Spinal cord (tissue), 10 donors: Measurements from ENCODE around the gene NT5DC2. TPM values are rescaled to one million over a fixed set of nuclear protein-coding genes. Genes with fewer than 3 reads are reported as not detected.

Experiments
- DNase-seq, 6 donors: peaks; one replicate each; pipeline versions ENCODE4 v3.0.0 to v3.0.0-alpha.2; 2013 to 2015; ENCODE audit warnings: low spot score in 6 of 6, low read depth in 4 of 6
- H3K27ac ChIP-seq: one replicate; pipeline ENCODE4 v1.5.1; 2013; ENCODE audit warnings: low read depth, low read length, control low read depth
- H3K27me3 ChIP-seq: one replicate; pipeline ENCODE4 v1.6.1; 2013; ENCODE audit warnings: low read length; ENCODE audit not compliant: control insufficient read depth, insufficient read depth
- H3K36me3 ChIP-seq: one replicate; pipeline ENCODE4 v1.6.1; 2013; ENCODE audit warnings: low read length; ENCODE audit not compliant: control insufficient read depth, insufficient read depth
- H3K4me1 ChIP-seq: one replicate; pipeline ENCODE4 v1.6.1; 2013; ENCODE audit warnings: low read length; ENCODE audit not compliant: control insufficient read depth, insufficient read depth
- H3K4me3 ChIP-seq: one replicate; pipeline ENCODE4 v1.5.1; 2013; ENCODE audit warnings: low read depth, low read length, control low read depth
- H3K9me3 ChIP-seq: one replicate; pipeline ENCODE4 v1.6.1; 2013; ENCODE audit warnings: low read length; ENCODE audit not compliant: control insufficient read depth, insufficient read depth
- WGBS: methylation state at CpG from one replicate; pipeline ENCODE4 v1.1.5; 2013; ENCODE audit warnings: missing lambda C conversion rate; ENCODE audit not compliant: insufficient coverage; 5-methylcytosine and 5-hydroxymethylcytosine counted together
- polyA plus RNA-seq, 2 donors: library from polyadenylated mRNA; unstranded; fragments of 120-200 nt; gene quantifications; one replicate each; pipeline ENCODE4 v1.2.1, GENCODE V29; 2013; ENCODE audit not compliant: insufficient read length in 2 of 2
- total RNA-seq, 2 donors: library from RNA; depleted of rRNA in 1 of 2; stranded (reverse); fragments of 120-200 nt in 1 of 2; fragments of >200 nt in 1 of 2; gene quantifications; one replicate each; pipeline versions ENCODE4 v1.2.3 to v1.2.4, GENCODE V29; 2013 to 2014
- donor health status: healthy.

NT5DC2 gene
- total and polyA plus RNA-seq, 4 donors = 33.6 to 205 (median 144) TPM

GRCh38 chr3:52557011-52557960, 23.6 kb upstream of the NT5DC2 start:
- Histone ChIP-seq H3K9me3 (no peaks in the 10 kb centered on the region), H3K36me3 (peaks cover 39% of the 10 kb centered on the region), H3K4me1 (peaks cover 5% of the 10 kb centered on the region), H3K4me3 (no peak overlapping the region), H3K27me3 (no peaks in the 10 kb centered on the region), H3K27ac (peak overlapping the region; percentile 29)
- peak in 1 of 6 donors; percentile 7 for DNase-seq
- WGBS = 45% methylated on average over 5 of the region's 9 CpGs

- H3K36me3 ChIP-seq = peaks cover 39% of the 10 kb centered on the region
- H3K4me1 ChIP-seq = peaks cover 5% of the 10 kb centered on the region
- no peaks in the 10 kb centered on the region for H3K9me3 ChIP-seq
- no peak overlapping the region for H3K4me3 ChIP-seq
- H3K27ac ChIP-seq = no peak overlapping the region
- no peaks in the 10 kb centered on the region for H3K27me3 ChIP-seq
- no CpG with 5 or more reads among the region's 1 CpG for WGBS
- no peak for DNase-seq
Observed at GRCh38 chr3:52555056-52555455, 21.4 kb upstream of the NT5DC2 start.

GRCh38 chr3:52554026-52554755, 20.5 kb upstream of the NT5DC2 start:
- H3K36me3 ChIP-seq = peaks cover 39% of the 10 kb centered on the region
- peaks cover 5% of the 10 kb centered on the region for H3K4me1 ChIP-seq
- WGBS = 81% methylated on average over 5 of the region's 5 CpGs
- no peak overlapping the region for H3K4me3 ChIP-seq
- no peak for DNase-seq
- H3K27ac ChIP-seq = no peak overlapping the region
- no peaks in the 10 kb centered on the region for H3K27me3 ChIP-seq
- no peaks in the 10 kb centered on the region for H3K9me3 ChIP-seq

GRCh38 chr3:52552089-52552488, 18.4 kb upstream of the NT5DC2 start:
- Histone ChIP-seq H3K9me3 (no peaks in the 10 kb centered on the region), H3K4me1 (no peaks in the 10 kb centered on the region), H3K36me3 (peaks cover 46% of the 10 kb centered on the region), H3K4me3 (no peak overlapping the region), H3K27me3 (no peaks in the 10 kb centered on the region), H3K27ac (no peak overlapping the region)
- 100% methylated on average over 1 of the region's 3 CpGs for WGBS
- DNase-seq = no peak

- Histone ChIP-seq H3K27me3 (no peaks in the 10 kb centered on the region), H3K4me3 (no peak overlapping the region), H3K4me1 (no peaks in the 10 kb centered on the region), H3K36me3 (peaks cover 46% of the 10 kb centered on the region), H3K9me3 (no peaks in the 10 kb centered on the region), H3K27ac (no peak overlapping the region)
- no peak for DNase-seq
Observed at GRCh38 chr3:52551118-52551517, 17.5 kb upstream of the NT5DC2 start.

GRCh38 chr3:52547143-52547542, 13.5 kb upstream of the NT5DC2 start:
- Histone ChIP-seq H3K4me1 (no peaks in the 10 kb centered on the region), H3K9me3 (no peaks in the 10 kb centered on the region), H3K36me3 (peaks cover 29% of the 10 kb centered on the region), H3K27me3 (no peaks in the 10 kb centered on the region), H3K4me3 (no peak overlapping the region), H3K27ac (no peak overlapping the region)
- no peak for DNase-seq
- 93% methylated on average over 2 of the region's 2 CpGs for WGBS

GRCh38 chr3:52546111-52546901, 12.6 kb upstream of the NT5DC2 start:
- Histone ChIP-seq H3K27ac (no peak overlapping the region), H3K27me3 (no peaks in the 10 kb centered on the region), H3K4me1 (no peaks in the 10 kb centered on the region), H3K36me3 (peaks cover 26% of the 10 kb centered on the region), H3K4me3 (no peak overlapping the region), H3K9me3 (no peaks in the 10 kb centered on the region)
- DNase-seq = no peak
- no CpG with 5 or more reads among the region's 3 CpGs for WGBS

- DNase-seq = no peak
Observed at GRCh38 chr3:52544937-52545336, 11.3 kb upstream of the NT5DC2 start.

GRCh38 chr3:52541050-52541449, 7.4 kb upstream of the NT5DC2 start:
- no peak for DNase-seq
- Histone ChIP-seq H3K36me3 (peaks cover 5% of the 10 kb centered on the region), H3K27ac (no peak overlapping the region), H3K4me3 (no peak overlapping the region), H3K27me3 (no peaks in the 10 kb centered on the region), H3K4me1 (peaks cover 20% of the 10 kb centered on the region), H3K9me3 (no peaks in the 10 kb centered on the region)
- no CpG with 5 or more reads among the region's 2 CpGs for WGBS

More at GRCh38 chr3:52544937-52545336, 11.3 kb upstream of the NT5DC2 start:
- H3K27me3 ChIP-seq = no peaks in the 10 kb centered on the region
- peaks cover 20% of the 10 kb centered on the region for H3K36me3 ChIP-seq
- no peaks in the 10 kb centered on the region for H3K9me3 ChIP-seq
- no peaks in the 10 kb centered on the region for H3K4me1 ChIP-seq
- WGBS = 68% methylated on average over 4 of the region's 4 CpGs
- no peak overlapping the region for H3K27ac ChIP-seq
- H3K4me3 ChIP-seq = no peak overlapping the region
